Measurements from ENCODE around the gene SLFN12. TPM values are rescaled to one million over a fixed set of nuclear protein-coding genes. Genes with fewer than 3 reads are reported as not detected.

SLFN12 gene
- total and polyA plus RNA-seq, 10 of the 15 experiments (the other 5 are each of a cell fraction or from before 2014, with no cell fraction given) = 8.7 to 18.5 (median 13.4) TPM

- no peak for TF ChIP-seq CEBPZ (IDR thresholded peaks at IDR 0.05; ENCODE audit: low read depth, low read length)
- no peak for TF ChIP-seq NR2C1 (IDR thresholded peaks at IDR 0.05)
- TF ChIP-seq PAX8 (IDR thresholded peaks at IDR 0.05) = no peak
- TF ChIP-seq NFXL1 (IDR thresholded peaks at IDR 0.05; ENCODE audit: borderline replicate concordance) = no peak
- no peak for TF ChIP-seq CEBPB (IDR thresholded peaks at IDR 0.05; ENCODE audit: borderline replicate concordance in 1 of 2, low read depth in 2 of 2, low read length in 2 of 2)
- no peak for TF ChIP-seq RCOR1 (conservative IDR thresholded peaks at IDR 0.05; ENCODE audit: low read depth, low read length)
- no peak for TF ChIP-seq SMC3 (IDR thresholded peaks at IDR 0.05; ENCODE audit: borderline replicate concordance, low read length)
- TF ChIP-seq SREBF1 (IDR thresholded peaks at IDR 0.05; ENCODE audit: low read length) = no peak
- TF ChIP-seq NFYB (IDR thresholded peaks at IDR 0.05; ENCODE audit: insufficient read depth, low read depth, low read length) = peak; percentile 80
- TF ChIP-seq RAD51 (IDR thresholded peaks at IDR 0.05) = no peak
- TF ChIP-seq ZBTB4 (CRISPR knock-in tag; IDR thresholded peaks at IDR 0.05) = no peak
- peak; percentile 58 for TF ChIP-seq SP1 (IDR thresholded peaks at IDR 0.05; ENCODE audit: low read depth, low read length)
- TF ChIP-seq BCL3 (IDR thresholded peaks at IDR 0.05; ENCODE audit: borderline replicate concordance, insufficient read depth, low read depth, low read length, poor library complexity, severe bottlenecking) = peak; percentile 82
- TF ChIP-seq IRF5 (IDR thresholded peaks at IDR 0.05; ENCODE audit: borderline replicate concordance) = no peak
- TF ChIP-seq HSF1 (IDR thresholded peaks at IDR 0.05; ENCODE audit: low read depth, low read length) = no peak
- peak; percentile 70; the same call in 1 of the 2 replicates for TF ChIP-seq CREM (IDR thresholded peaks at IDR 0.05; ENCODE audit: low read depth)
- peak; percentile 34 for TF ChIP-seq SMAD1 (IDR thresholded peaks at IDR 0.05; ENCODE audit: low read depth, partially characterized antibody)
- peak; percentile 85 for TF ChIP-seq LARP7 (IDR thresholded peaks at IDR 0.05)
- 0 out of 2 replicates have a peak, but pooled peaks have one; percentile 15 for TF ChIP-seq TCF12 (IDR thresholded peaks at IDR 0.05; ENCODE audit: low read depth, low read length)
- TF ChIP-seq YBX1 (IDR thresholded peaks at IDR 0.05) = no peak
Measured at GRCh38 chr17:35448214-35448898, 16.1 kb upstream of the SLFN12 start, which contains the start of gene SLFN13 (continued).
